GM10266 (cell line): ENCODE measurements around the gene TEX19.
"Not testable (repeated sequence)": the region's sequence is repeated elsewhere in the genome, so short reads cannot be mapped to it uniquely, and the experiment has no call there.

ENCODE experiments used
- DNase-seq: peaks from one replicate; pipeline ENCODE4 v3.0.0; 2012; ENCODE audit errors: extremely low spot score
- CTCF ChIP-seq: IDR thresholded peaks from 2 replicates; pipeline ENCODE4 v1.5.1; 2012; ENCODE audit warnings: mild to moderate bottlenecking, low read depth; ENCODE audit not compliant: control insufficient read depth, insufficient read depth; ENCODE audit errors: missing control alignments

TEX19 gene

GRCh38 chr17:82375359-82376041, 16.5 kb downstream of the TEX19 start:
- DNase-seq, result no peak
- TF ChIP-seq CTCF, result no peak

GRCh38 chr17:82376042-82376730, 17.1 kb downstream of the TEX19 start:
- DNase-seq, result no peak
- no peak for TF ChIP-seq CTCF

GRCh38 chr17:82377294-82377693, 18.2 kb downstream of the TEX19 start:
- DNase-seq, result not testable (repeated sequence)

- no peak for TF ChIP-seq CTCF
- no peak for DNase-seq
Measured at GRCh38 chr17:82377924-82378740, 19.1 kb downstream of the TEX19 start.

GRCh38 chr17:82378741-82379021, 19.6 kb downstream of the TEX19 start:
- DNase-seq, result no peak
- TF ChIP-seq CTCF, result no peak

GRCh38 chr17:82380860-82381702, 22.0 kb downstream of the TEX19 start:
- DNase-seq, result no peak
- no peak for TF ChIP-seq CTCF

- not testable (repeated sequence) for DNase-seq
Measured at GRCh38 chr17:82381703-82382009, 22.6 kb downstream of the TEX19 start.

GRCh38 chr17:82382220-82382932, 23.3 kb downstream of the TEX19 start:
- not testable (repeated sequence) for DNase-seq
